ENCODE results near the gene DYSF. TPM values are rescaled to one million over a fixed set of nuclear protein-coding genes. Genes with fewer than 3 reads are reported as not detected.
A peak's percentile ranks its signal among the peaks of the same experiment; 100 is the strongest.

Gene DYSF
- total and polyA plus RNA-seq, 7 donors, result 38.3 to 208 (median 109) TPM

- intact Hi-C loops (cut with DNase I), result no loop called here
Observed at GRCh38 chr2:71667256-71668182, 214.2 kb downstream of the DYSF start.

GRCh38 chr2:71668326-71669057 is 215.1 kb downstream of the DYSF start:
- no peak for TF ChIP-seq CTCF (IDR thresholded peaks at IDR 0.05)
- DNase-seq (no peak), ATAC-seq (no peak)
- intact Hi-C loops (cut with DNase I), result no loop called here
- Histone ChIP-seq H3K27ac (no peak overlapping the region), H3K4me3 (no peak overlapping the region), H3K4me1 (peaks cover 20% of the 10 kb centered on the region), H3K36me3 (ENCODE audit: insufficient read depth in 1 of 2, low read depth in 1 of 2) (peaks cover 0 to 85% of the 10 kb centered on the region in 2 donors), H3K9me3 (no peaks in the 10 kb centered on the region), H3K27me3 (ENCODE audit: insufficient read depth in 3 of 3, low read length in 2 of 3) (no peaks in the 10 kb centered on the region)
- 71 to 80% (median 73%) methylated on average over 17 of the region's 17 CpGs for WGBS, 3 donors

More at GRCh38 chr2:71667256-71668182, 214.2 kb downstream of the DYSF start:
- Histone ChIP-seq H3K4me3 (no peak overlapping the region), H3K9me3 (no peaks in the 10 kb centered on the region), H3K27me3 (ENCODE audit: insufficient read depth in 3 of 3, low read length in 2 of 3) (no peaks in the 10 kb centered on the region), H3K27ac (no peak overlapping the region), H3K4me1 (peaks cover 20% of the 10 kb centered on the region), H3K36me3 (ENCODE audit: insufficient read depth in 1 of 2, low read depth in 1 of 2) (peaks cover 0 to 82% of the 10 kb centered on the region in 2 donors)
- DNase-seq, result no peak
- TF ChIP-seq CTCF (IDR thresholded peaks at IDR 0.05), result no peak
- no peak for ATAC-seq
- 89 to 92% (median 92%) methylated on average over 15 of the region's 15 CpGs for WGBS, 3 donors

GRCh38 chr2:71669058-71669456 is 215.7 kb downstream of the DYSF start:
- TF ChIP-seq CTCF (IDR thresholded peaks at IDR 0.05), result no peak
- intact Hi-C loops (cut with DNase I), result no loop called here

GRCh38 chr2:71669628-71670429 is 216.5 kb downstream of the DYSF start:
- H3K27me3 ChIP-seq (ENCODE audit: insufficient read depth in 3 of 3, low read length in 2 of 3), result no peaks in the 10 kb centered on the region
- 49 to 60% (median 51%) methylated on average over 8 of the region's 8 CpGs for WGBS, 3 donors
- peaks cover 0 to 85% of the 10 kb centered on the region in 2 donors for H3K36me3 ChIP-seq (ENCODE audit: insufficient read depth in 1 of 2, low read depth in 1 of 2)
- ATAC-seq, result peak; percentile 26 to 60 (median 50)
- no peak overlapping the region for H3K4me3 ChIP-seq
- H3K27ac ChIP-seq, result no peak overlapping the region
- no peaks in the 10 kb centered on the region for H3K9me3 ChIP-seq
- intact Hi-C loops (cut with DNase I), result no loop called here
- no peak for TF ChIP-seq CTCF (IDR thresholded peaks at IDR 0.05)
- DNase-seq, result no peak
- H3K4me1 ChIP-seq, result peaks cover 20% of the 10 kb centered on the region

More at GRCh38 chr2:71669058-71669456, 215.7 kb downstream of the DYSF start:
- Histone ChIP-seq H3K4me1 (peaks cover 20% of the 10 kb centered on the region), H3K27ac (no peak overlapping the region), H3K4me3 (no peak overlapping the region), H3K27me3 (ENCODE audit: insufficient read depth in 3 of 3, low read length in 2 of 3) (no peaks in the 10 kb centered on the region), H3K36me3 (ENCODE audit: insufficient read depth in 1 of 2, low read depth in 1 of 2) (peaks cover 0 to 85% of the 10 kb centered on the region in 2 donors), H3K9me3 (no peaks in the 10 kb centered on the region)
- ATAC-seq, result no peak
- WGBS, 3 donors, result 87 to 91% (median 88%) methylated on average over 9 of the region's 9 CpGs
- no peak for DNase-seq

All from psoas muscle (tissue), 8 donors.